Thyroid gland (tissue), 4 donors: Measurements from ENCODE around the gene NAALADL2. TPM values are rescaled to one million over a fixed set of nuclear protein-coding genes. Genes with fewer than 3 reads are reported as not detected.

Experiments
- DNase-seq, 2 donors: peaks; one replicate each; pipeline ENCODE4 v3.0.0-alpha.2; 2019
- H3K27ac ChIP-seq, 3 donors: fragments of 200-600 bp; sonication (generic); 1 replicate in 2 of 3; 2 replicates in 1 of 3; pipeline ENCODE4 v1.5.1; 2016 to 2019; ENCODE audit warnings: mild to moderate bottlenecking in 1 of 3, moderate library complexity in 1 of 3
- H3K27me3 ChIP-seq: fragments of 200-600 bp; sonication (generic); one replicate; pipeline ENCODE4 v1.5.1; 2019
- H3K36me3 ChIP-seq, 2 donors: fragments of 200-600 bp; sonication (generic); one replicate each; pipeline ENCODE4 v1.5.1; 2016 to 2019
- H3K4me1 ChIP-seq, 2 donors: fragments of 200-600 bp; sonication (generic); one replicate each; pipeline ENCODE4 v1.5.1; 2017 to 2019
- H3K4me3 ChIP-seq, 3 donors: fragments of 200-600 bp; sonication (generic); replicated peaks in 1 of 3; 1 replicate in 2 of 3; 2 replicates in 1 of 3; pipeline ENCODE4 v1.5.1; 2016; ENCODE audit warnings: mild to moderate bottlenecking in 1 of 3
- H3K9me3 ChIP-seq: fragments of 200-600 bp; sonication (generic); one replicate; pipeline ENCODE4 v1.5.1; 2017
- POLR2A ChIP-seq, 2 donors: fragments of 450-650 bp; IDR thresholded peaks; one replicate each; pipeline ENCODE4 v1.6.1; 2017; ENCODE audit warnings: antibody characterized with exemption in 2 of 2, mild to moderate bottlenecking in 2 of 2, moderate library complexity in 1 of 2
- WGBS, 2 donors: methylation state at CpG; one replicate each; pipeline ENCODE4 v1.1.5; 2017; 5-methylcytosine and 5-hydroxymethylcytosine counted together
- intact Hi-C: fragments of 100-400 bp; cut with DNase I; formaldehyde crosslinking; loops from one replicate; pipeline ENCODE4 v1.15.1; 2023
- total RNA-seq, 4 donors: library from RNA; depleted of rRNA; stranded (reverse); fragments of >200 nt; gene quantifications; one replicate each; pipeline ENCODE4 v1.2.3, GENCODE V29; 2016
- TF ChIP-seq, protein P1 (sequence below), 6 experiments: fragments of 200-600 bp in 3 of 6; fragments of 450-650 bp in 3 of 6; sonication (generic) in 3 of 6; IDR thresholded peaks; one replicate each; pipeline ENCODE4 v1.5.1; 2016 to 2019; ENCODE audit warnings: antibody characterized with exemption in 6 of 6, mild to moderate bottlenecking in 2 of 6, inconsistent platforms in 1 of 6, moderate library complexity in 1 of 6

The NAALADL2 gene
- total RNA-seq, 4 donors from 2014 or later = 7.6 to 14.7 (median 9.0) TPM

DNA sequence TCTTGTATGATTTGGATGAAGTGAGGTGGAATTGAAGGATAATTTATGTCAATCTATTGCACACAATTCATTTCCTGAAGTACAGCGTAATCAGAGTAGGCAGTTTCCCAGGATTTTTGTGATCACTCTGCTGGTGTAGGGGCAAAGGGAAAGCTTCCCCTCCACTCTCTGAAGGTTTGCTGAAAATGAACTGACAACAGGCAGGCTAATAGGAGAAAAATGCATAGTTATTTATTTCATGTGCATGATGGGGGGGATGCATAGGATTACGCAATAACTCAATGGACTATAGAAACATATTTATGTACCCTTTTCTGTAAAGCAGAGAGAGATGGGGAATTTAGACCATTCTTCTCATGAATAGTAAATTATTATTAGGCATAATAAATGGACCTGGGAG lies 872.9 kb downstream of the NAALADL2 start:
- H3K4me3 ChIP-seq = no peak overlapping the region
- no peak for DNase-seq
- 84 to 93% methylated on average over 2 of the region's 2 CpGs for WGBS, 2 donors
- no peaks in the 10 kb centered on the region for H3K27me3 ChIP-seq
- intact Hi-C loops = no loop called here
- H3K9me3 ChIP-seq = no peaks in the 10 kb centered on the region
- TF ChIP-seq POLR2A (IDR thresholded peaks at IDR 0.05) = no peak
- TF ChIP-seq, protein P1, sequence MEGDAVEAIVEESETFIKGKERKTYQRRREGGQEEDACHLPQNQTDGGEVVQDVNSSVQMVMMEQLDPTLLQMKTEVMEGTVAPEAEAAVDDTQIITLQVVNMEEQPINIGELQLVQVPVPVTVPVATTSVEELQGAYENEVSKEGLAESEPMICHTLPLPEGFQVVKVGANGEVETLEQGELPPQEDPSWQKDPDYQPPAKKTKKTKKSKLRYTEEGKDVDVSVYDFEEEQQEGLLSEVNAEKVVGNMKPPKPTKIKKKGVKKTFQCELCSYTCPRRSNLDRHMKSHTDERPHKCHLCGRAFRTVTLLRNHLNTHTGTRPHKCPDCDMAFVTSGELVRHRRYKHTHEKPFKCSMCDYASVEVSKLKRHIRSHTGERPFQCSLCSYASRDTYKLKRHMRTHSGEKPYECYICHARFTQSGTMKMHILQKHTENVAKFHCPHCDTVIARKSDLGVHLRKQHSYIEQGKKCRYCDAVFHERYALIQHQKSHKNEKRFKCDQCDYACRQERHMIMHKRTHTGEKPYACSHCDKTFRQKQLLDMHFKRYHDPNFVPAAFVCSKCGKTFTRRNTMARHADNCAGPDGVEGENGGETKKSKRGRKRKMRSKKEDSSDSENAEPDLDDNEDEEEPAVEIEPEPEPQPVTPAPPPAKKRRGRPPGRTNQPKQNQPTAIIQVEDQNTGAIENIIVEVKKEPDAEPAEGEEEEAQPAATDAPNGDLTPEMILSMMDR (IDR thresholded peaks at IDR 0.05) = no peak
- H3K4me1 ChIP-seq = peaks cover 0 to 7% of the 10 kb centered on the region in 2 donors
- no peaks in the 10 kb centered on the region for H3K36me3 ChIP-seq
- H3K27ac ChIP-seq = no peak overlapping the region

DNA sequence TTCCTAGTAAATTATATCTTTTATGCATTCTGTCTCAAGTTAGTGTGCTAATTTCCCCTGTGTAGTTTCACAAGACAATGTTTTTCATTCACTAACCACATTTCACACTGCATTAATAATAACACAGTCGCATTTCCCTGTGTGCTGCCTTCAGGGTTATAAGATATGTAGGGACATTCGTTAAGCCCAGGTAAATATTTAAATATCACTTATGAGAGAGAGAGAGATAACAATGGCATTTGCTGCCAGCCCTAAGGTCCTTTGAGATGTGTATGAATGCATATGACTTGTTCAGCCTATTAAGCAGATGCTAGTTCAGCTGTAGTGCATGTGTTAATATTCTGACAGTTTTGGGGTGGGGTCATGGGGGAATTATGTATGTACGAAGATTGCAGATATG lies 876.7 kb downstream of the NAALADL2 start:
- intact Hi-C loops = no loop called here
- 88 to 93% methylated on average over 3 of the region's 3 CpGs for WGBS, 2 donors
- no peak for TF ChIP-seq POLR2A (IDR thresholded peaks at IDR 0.05)
- TF ChIP-seq, protein P1 (IDR thresholded peaks at IDR 0.05) = no peak

GRCh38 chr3:175737646-175738572 lies 878.8 kb downstream of the NAALADL2 start:
- Histone ChIP-seq H3K27me3 (no peaks in the 10 kb centered on the region), H3K36me3 (no peaks in the 10 kb centered on the region), H3K9me3 (no peaks in the 10 kb centered on the region), H3K4me3 (no peak overlapping the region), H3K4me1 (no peaks in the 10 kb centered on the region), H3K27ac (no peak overlapping the region)
- WGBS, 2 donors = 96% methylated on average over 7 of the region's 7 CpGs
- intact Hi-C loops = no loop called here
- DNase-seq = no peak
- TF ChIP-seq, protein P1 (IDR thresholded peaks at IDR 0.05) = no peak
- TF ChIP-seq POLR2A (IDR thresholded peaks at IDR 0.05) = no peak

More for the DNA sequence above, 876.7 kb downstream of the NAALADL2 start:
- DNase-seq = no peak
- no peaks in the 10 kb centered on the region for H3K36me3 ChIP-seq
- no peaks in the 10 kb centered on the region for H3K27me3 ChIP-seq
- peaks cover 0 to 5% of the 10 kb centered on the region in 2 donors for H3K4me1 ChIP-seq
- H3K9me3 ChIP-seq = no peaks in the 10 kb centered on the region
- H3K27ac ChIP-seq = no peak overlapping the region
- H3K4me3 ChIP-seq = no peak overlapping the region

DNA sequence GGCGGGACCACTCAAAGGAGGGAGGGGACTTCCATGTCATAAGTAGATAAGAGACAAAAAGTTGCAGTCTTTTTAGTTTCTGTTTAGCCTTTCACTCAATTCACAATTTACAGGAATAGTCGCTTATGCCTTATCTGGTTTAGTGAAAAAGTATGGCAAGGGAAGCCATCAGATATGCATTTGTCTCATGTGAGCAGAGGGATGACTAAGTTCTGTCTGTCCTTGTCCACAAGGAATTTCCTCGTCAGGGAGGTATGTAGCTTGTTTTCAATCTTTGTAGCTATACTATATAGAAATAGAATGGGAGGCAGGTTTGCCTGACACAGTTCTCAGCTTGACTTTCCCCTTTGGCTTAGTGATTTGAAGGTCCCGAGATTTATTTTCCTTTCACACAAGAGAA lies 882.8 kb downstream of the NAALADL2 start:
- Histone ChIP-seq H3K9me3 (no peaks in the 10 kb centered on the region), H3K4me3 (no peak overlapping the region), H3K27me3 (no peaks in the 10 kb centered on the region), H3K36me3 (no peaks in the 10 kb centered on the region), H3K4me1 (no peaks in the 10 kb centered on the region), H3K27ac (no peak overlapping the region)
- intact Hi-C loops = no loop called here
- DNase-seq = no peak
- TF ChIP-seq POLR2A (IDR thresholded peaks at IDR 0.05) = no peak
- 94 to 95% methylated on average over 4 of the region's 4 CpGs for WGBS, 2 donors

GRCh38 chr3:175743733-175744400 lies 884.7 kb downstream of the NAALADL2 start:
- Histone ChIP-seq H3K9me3 (no peaks in the 10 kb centered on the region), H3K27ac (no peak overlapping the region), H3K36me3 (no peaks in the 10 kb centered on the region), H3K4me3 (no peak overlapping the region), H3K27me3 (no peaks in the 10 kb centered on the region), H3K4me1 (no peaks in the 10 kb centered on the region)
- no peak for DNase-seq
- WGBS, 2 donors = 90 to 91% methylated on average over 5 of the region's 5 CpGs
- TF ChIP-seq, protein P1 (IDR thresholded peaks at IDR 0.05) = no peak
- TF ChIP-seq POLR2A (IDR thresholded peaks at IDR 0.05) = no peak
- intact Hi-C loops = no loop called here
